Sigmoid colon (tissue), 7 donors: ENCODE results near the gene ACADS. TPM values are rescaled to one million over a fixed set of nuclear protein-coding genes. Genes with fewer than 3 reads are reported as not detected.
A peak's percentile ranks its signal among the peaks of the same experiment; 100 is the strongest.

ENCODE experiments used
- DNase-seq: peaks from one replicate; pipeline ENCODE4 v3.0.0-alpha.2; 2019
- H3K27ac ChIP-seq, 4 donors: fragments of 200-600 bp; sonication (generic); one replicate each; pipeline ENCODE4 v1.5.1; 2016 to 2019; ENCODE audit warnings: mild to moderate bottlenecking in 1 of 4
- H3K27me3 ChIP-seq, 3 donors: fragments of 200-600 bp; sonication (generic); one replicate each; pipeline ENCODE4 v1.5.1; 2019; ENCODE audit warnings: mild to moderate bottlenecking in 1 of 3
- H3K36me3 ChIP-seq, 4 donors: fragments of 200-600 bp; sonication (generic); one replicate each; pipeline ENCODE4 v1.5.1; 2016 to 2019
- H3K4me1 ChIP-seq, 4 donors: fragments of 200-600 bp; sonication (generic); one replicate each; pipeline ENCODE4 v1.5.1; 2017 to 2019
- H3K4me3 ChIP-seq, 4 donors: fragments of 200-600 bp; sonication (generic); one replicate each; pipeline ENCODE4 v1.5.1; 2017 to 2019; ENCODE audit warnings: mild to moderate bottlenecking in 2 of 4, moderate library complexity in 1 of 4
- H3K9me3 ChIP-seq, 4 donors: fragments of 200-600 bp in 3 of 4; sonication (generic) in 3 of 4; one replicate each; pipeline versions ENCODE4 v1.5.1 to v1.6.1; 2013 to 2019
- CTCF ChIP-seq, 4 experiments: fragments of 450-650 bp in 3 of 4; fragments of 200-600 bp in 1 of 4; IDR thresholded peaks; one replicate each; pipeline ENCODE4 v1.5.1; 2016 to 2019; ENCODE audit warnings: antibody characterized with exemption in 4 of 4, mild to moderate bottlenecking in 3 of 4, moderate library complexity in 2 of 4
- EP300 ChIP-seq, 4 donors: sonication (generic); formaldehyde crosslinking; IDR thresholded peaks; one replicate each; pipeline ENCODE4 v1.6.1; 2017; ENCODE audit warnings: antibody characterized with exemption in 4 of 4
- POLR2A ChIP-seq, 2 donors: fragments of 450-650 bp; IDR thresholded peaks; one replicate each; pipeline ENCODE4 v1.6.1; 2016; ENCODE audit warnings: antibody characterized with exemption in 2 of 2, mild to moderate bottlenecking in 2 of 2, moderate library complexity in 2 of 2
- POLR2AphosphoS5 ChIP-seq, 4 donors: sonication (generic); formaldehyde crosslinking; IDR thresholded peaks; one replicate each; pipeline ENCODE4 v1.6.1; 2017; ENCODE audit warnings: antibody characterized with exemption in 4 of 4
- WGBS, 2 donors: extraction: QIAGEN DNeasy Blood & Tissue Kit; methylation state at CpG; one replicate each; pipeline ENCODE4 v1.1.7; 2013; 5-methylcytosine and 5-hydroxymethylcytosine counted together
- intact Hi-C: fragments of 100-400 bp; cut with DNase I; formaldehyde crosslinking; loops from one replicate; pipeline ENCODE4 v1.15.1; 2023
- polyA plus RNA-seq, 3 donors: library from polyadenylated mRNA; stranded (reverse); fragments of 200-250 nt; gene quantifications; one replicate each; pipeline ENCODE4 v1.2.3, GENCODE V29; 2013
- total RNA-seq, 4 donors: library from RNA; depleted of rRNA; stranded (reverse); fragments of >200 nt; gene quantifications; one replicate each; pipeline ENCODE4 v1.1.0, GENCODE V29; 2016
- donor health status: healthy with polysubstance abuse.
- donor health status: Bipolar disorder and iron deficiency.
- donor health status: healthy.

Gene ACADS
- total and polyA plus RNA-seq, 7 donors, result 36.8 to 325 (median 40.3) TPM

GRCh38 chr12:120684523-120684932 is 41.1 kb upstream of the ACADS start:
- Histone ChIP-seq H3K4me1 (peaks cover 0 to 30% (median 20%) of the 10 kb centered on the region in 4 donors), H3K27me3 (no peaks in the 10 kb centered on the region), H3K27ac (no peak overlapping the region), H3K36me3 (no peaks in the 10 kb centered on the region), H3K4me3 (no peak overlapping the region), H3K9me3 (no peaks in the 10 kb centered on the region)
- no peak for TF ChIP-seq CTCF (IDR thresholded peaks at IDR 0.05)
- TF ChIP-seq EP300 (IDR thresholded peaks at IDR 0.05), result no peak
- TF ChIP-seq POLR2A (IDR thresholded peaks at IDR 0.05), result no peak
- no peak for TF ChIP-seq POLR2AphosphoS5 (IDR thresholded peaks at IDR 0.05)
- DNase-seq, result no peak
- intact Hi-C loops, result no loop called here
- 70 to 81% methylated on average over 8 of the region's 8 CpGs for WGBS, 2 donors

- Histone ChIP-seq H3K36me3 (no peaks in the 10 kb centered on the region), H3K4me1 (peaks cover 0 to 38% (median 30%) of the 10 kb centered on the region in 4 donors), H3K4me3 (peak overlapping the region in 1 of 4 donors; percentile 100), H3K27me3 (no peaks in the 10 kb centered on the region), H3K27ac (peak overlapping the region; percentile 92 to 97 (median 94)), H3K9me3 (no peaks in the 10 kb centered on the region)
- no peak for TF ChIP-seq EP300 (IDR thresholded peaks at IDR 0.05)
- no peak for TF ChIP-seq CTCF (IDR thresholded peaks at IDR 0.05)
- TF ChIP-seq POLR2A (IDR thresholded peaks at IDR 0.05), result no peak
- TF ChIP-seq POLR2AphosphoS5 (IDR thresholded peaks at IDR 0.05), result no peak
- no peak for DNase-seq
- intact Hi-C loops, result loop anchor here (5.0 kb wide), 1 partner anchor 42 kb away; the partner anchor contains the start of gene ACADS
- WGBS, 2 donors, result 63 to 67% methylated on average over 3 of the region's 3 CpGs
Observed at GRCh38 chr12:120685522-120685921, 40.1 kb upstream of the ACADS start.

GRCh38 chr12:120686151-120686689 is 39.4 kb upstream of the ACADS start:
- 0 to 1% methylated on average over 46 of the region's 46 CpGs for WGBS, 2 donors
- DNase-seq, result peak; percentile 99

GRCh38 chr12:120686690-120687577 is 38.7 kb upstream of the ACADS start, which contains the start of gene MLEC:
Gene MLEC (plus strand): TSS chr12:120687149. CDS start chr12:120687297, 148 bp downstream.
- TF ChIP-seq POLR2A (IDR thresholded peaks at IDR 0.05) (peak; percentile 58 to 81), EP300 (IDR thresholded peaks at IDR 0.05) (no peak), POLR2AphosphoS5 (IDR thresholded peaks at IDR 0.05) (peak; percentile 79 to 96 (median 92))
- peak within 1 kb of the TSS; percentile 92 to 97 (median 94) for H3K27ac ChIP-seq
- intact Hi-C loops, result loop anchor here (2.0 to 5.0 kb wide), 3 partner anchors 24 to 40 kb away; partner anchors contain the start of genes ACADS and UNC119B

More at GRCh38 chr12:120686151-120686689, 39.4 kb upstream of the ACADS start:
- Histone ChIP-seq H3K36me3 (no peaks in the 10 kb centered on the region), H3K9me3 (no peaks in the 10 kb centered on the region), H3K27ac (peak overlapping the region; percentile 92 to 97 (median 94)), H3K27me3 (no peaks in the 10 kb centered on the region), H3K4me3 (peak overlapping the region; percentile 77 to 100 (median 89)), H3K4me1 (peaks cover 0 to 45% (median 35%) of the 10 kb centered on the region in 4 donors)
- intact Hi-C loops, result loop anchor here (2.0 to 5.0 kb wide), 3 partner anchors 25 to 41 kb away; partner anchors contain the start of genes ACADS and UNC119B
- TF ChIP-seq POLR2A (IDR thresholded peaks at IDR 0.05), result peak in 1 of 2 donors; percentile 24
- no peak for TF ChIP-seq EP300 (IDR thresholded peaks at IDR 0.05)
- TF ChIP-seq CTCF (IDR thresholded peaks at IDR 0.05), result no peak
- TF ChIP-seq POLR2AphosphoS5 (IDR thresholded peaks at IDR 0.05), result peak; percentile 22 to 63 (median 48)

More at GRCh38 chr12:120686690-120687577, 38.7 kb upstream of the ACADS start, which contains the start of gene MLEC:
- Histone ChIP-seq H3K4me1 (peaks cover 0 to 52% (median 40%) of the 10 kb centered on the region in 4 donors), H3K4me3 (peak within 1 kb of the TSS; percentile 77 to 100 (median 89)), H3K9me3 (no peaks in the 10 kb centered on the region), H3K27me3 (no peaks in the 10 kb centered on the region), H3K36me3 (no peaks in the 10 kb centered on the region)
- WGBS, 2 donors, result 1% methylated on average over 84 of the region's 84 CpGs
- peak; percentile 99 for DNase-seq
